Measurements from ENCODE around the gene STARD5. TPM values are rescaled to one million over a fixed set of nuclear protein-coding genes. Genes with fewer than 3 reads are reported as not detected.
A peak's percentile ranks its signal among the peaks of the same experiment; 100 is the strongest.

The STARD5 gene
- total and polyA plus RNA-seq, 2 of the 4 experiments (the other 2 are of a cell fraction) = 5.0 to 22.8 TPM

DNA sequence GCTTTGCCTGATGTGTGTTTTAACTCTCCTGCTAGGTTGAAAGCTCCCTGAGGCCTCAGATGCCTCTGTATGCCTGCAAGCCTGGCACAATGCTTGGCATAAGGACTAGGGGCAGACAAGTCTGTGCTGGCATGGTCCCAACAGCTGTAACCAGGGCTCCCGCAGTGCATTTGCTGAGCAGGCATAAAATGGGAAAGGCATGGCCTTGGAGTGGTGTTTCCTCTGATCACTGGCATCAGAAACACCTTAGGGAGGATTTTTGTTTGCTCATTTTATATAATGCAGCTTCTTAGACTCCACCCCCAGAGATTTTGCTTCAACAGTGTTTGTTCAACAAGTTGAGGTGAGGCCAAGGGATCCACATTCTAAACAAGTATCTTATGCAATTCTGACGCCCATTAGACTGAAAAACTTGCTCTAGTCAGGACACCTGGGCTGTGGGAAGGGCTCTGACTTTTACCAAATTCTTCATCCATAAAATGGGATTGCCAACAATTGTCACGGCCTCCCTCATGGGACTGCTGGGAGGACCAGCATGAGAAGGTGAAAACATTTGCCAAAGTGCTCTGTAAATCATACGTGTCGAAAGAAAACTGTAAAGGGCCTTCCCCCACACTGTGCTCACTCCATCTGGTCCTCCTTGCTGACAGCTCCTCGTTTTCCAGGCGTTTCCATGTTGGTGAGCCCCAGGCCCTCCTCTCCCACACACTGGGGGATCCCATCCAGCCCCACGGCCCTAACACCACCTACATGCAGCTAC, 43.1 kb downstream of the STARD5 start:
- no peak overlapping the region for H2AK9ac ChIP-seq (replicated peaks; ENCODE audit: low read depth, low read length, poor library complexity)
- H2AFZ ChIP-seq (replicated peaks; ENCODE audit: low read length, poor library complexity) = no peak overlapping the region
- peaks cover 2% of the 10 kb centered on the region; the same call in 1 of the 2 replicates for H3K4me1 ChIP-seq (ENCODE audit: control insufficient read depth, insufficient read depth, low read length)
- H2BK5ac ChIP-seq (ENCODE audit: low read depth, low read length, poor library complexity, severe bottlenecking) = no peak overlapping the region
- H3K56ac ChIP-seq (ENCODE audit: extremely low read depth, insufficient read depth, low read length) = no peak overlapping the region
- H2BK120ac ChIP-seq (ENCODE audit: low read depth, low read length) = no peak overlapping the region
- no peak overlapping the region for H2BK15ac ChIP-seq (ENCODE audit: low read depth, low read length)
- ATAC-seq (ENCODE audit: low read depth) (no peak), DNase-seq (no peak)
- no peak overlapping the region for H3K4ac ChIP-seq (ENCODE audit: low read depth, low read length)
- no peak overlapping the region for H2BK20ac ChIP-seq (ENCODE audit: low read depth, low read length)
- H3K14ac ChIP-seq (replicated peaks; ENCODE audit: low read depth, low read length) = no peak overlapping the region
- in situ Hi-C loops (cut with MboI; ENCODE audit: low sequenced_read_pairs) (loop anchor here (5.0 kb wide), 1 partner anchor 121 kb away; no protein-coding TSS in a partner anchor), dilution Hi-C loops (cut with HindIII; ENCODE audit: low sequenced_read_pairs, unreplicated experiment) (no loop called here), intact Hi-C loops (cut with micrococcal nuclease) (no loop called here)
- TF ChIP-seq MAFK (IDR thresholded peaks at IDR 0.05; ENCODE audit: low read depth, low read length) = peak; percentile 73
- no peak for TF ChIP-seq CEBPB (IDR thresholded peaks at IDR 0.05; ENCODE audit: low read depth, low read length)
- H3K27me3 ChIP-seq (ENCODE audit: control insufficient read depth, insufficient read depth, low read length) = no peaks in the 10 kb centered on the region
- H4K5ac ChIP-seq (ENCODE audit: low read depth, low read length) = no peak overlapping the region
- POLR2A ChIA-PET (ENCODE audit: unreplicated experiment) = no interaction called here
- H3K4me2 ChIP-seq (ENCODE audit: low read depth, low read length) = no peak overlapping the region
- H2AK5ac ChIP-seq (ENCODE audit: low read depth, low read length) = no peak overlapping the region
- no peak overlapping the region for H3K18ac ChIP-seq (ENCODE audit: low read depth, low read length)
- H4K91ac ChIP-seq (ENCODE audit: insufficient read depth, low read depth, low read length) = no peak overlapping the region
- H4K8ac ChIP-seq (ENCODE audit: low read depth in 2 of 2, low read length in 2 of 2) = no peak overlapping the region
- no peak overlapping the region for H3K9ac ChIP-seq (ENCODE audit: low read depth, low read length)
- CTCF ChIA-PET = interaction anchor here (3.0 kb wide), 1 partner anchor 15 kb away, joined by 13 read pairs; no protein-coding TSS in a partner anchor
- peaks cover 3% of the 10 kb centered on the region; the same call in 1 of the 2 replicates for H3K9me3 ChIP-seq (ENCODE audit: control insufficient read depth, insufficient read depth, low read length)
- H3K36me3 ChIP-seq (ENCODE audit: control insufficient read depth, insufficient read depth, low read length) = peaks cover 23% of the 10 kb centered on the region; the same call in 1 of the 2 replicates
- BruUV-seq (replicated peaks) = no TSS peak
- no peak overlapping the region for H3K4me3 ChIP-seq (ENCODE audit: insufficient read depth, low read depth, low read length)
- H3K79me1 ChIP-seq (ENCODE audit: low read depth in 1 of 2, low read length in 2 of 2) = no peaks in the 10 kb centered on the region
- no peaks in the 10 kb centered on the region for H4K20me1 ChIP-seq (ENCODE audit: insufficient read depth, low read length)
- 63% methylated on average over 4 of the region's 8 CpGs; no CpG with 5 or more reads in 1 of the 2 experiments for WGBS, 2 experiments (ENCODE audit: extremely low coverage in 2 of 2, insufficient read length in 1 of 2)
- H3K27ac ChIP-seq (ENCODE audit: insufficient read depth, low read length) = no peak overlapping the region
- no peak overlapping the region for H3K23ac ChIP-seq (ENCODE audit: low read depth, low read length)
- no peaks in the 10 kb centered on the region for H3K9me1 ChIP-seq (ENCODE audit: insufficient read depth, low read length)

All from IMR-90 (cell line).